ENCODE results near the gene ZNF211. TPM values are rescaled to one million over a fixed set of nuclear protein-coding genes. Genes with fewer than 3 reads are reported as not detected.

The ZNF211 gene
- total RNA-seq, 6 experiments from 2014 or later = 1.7 to 5.4 (median 3.9) TPM

DNA sequence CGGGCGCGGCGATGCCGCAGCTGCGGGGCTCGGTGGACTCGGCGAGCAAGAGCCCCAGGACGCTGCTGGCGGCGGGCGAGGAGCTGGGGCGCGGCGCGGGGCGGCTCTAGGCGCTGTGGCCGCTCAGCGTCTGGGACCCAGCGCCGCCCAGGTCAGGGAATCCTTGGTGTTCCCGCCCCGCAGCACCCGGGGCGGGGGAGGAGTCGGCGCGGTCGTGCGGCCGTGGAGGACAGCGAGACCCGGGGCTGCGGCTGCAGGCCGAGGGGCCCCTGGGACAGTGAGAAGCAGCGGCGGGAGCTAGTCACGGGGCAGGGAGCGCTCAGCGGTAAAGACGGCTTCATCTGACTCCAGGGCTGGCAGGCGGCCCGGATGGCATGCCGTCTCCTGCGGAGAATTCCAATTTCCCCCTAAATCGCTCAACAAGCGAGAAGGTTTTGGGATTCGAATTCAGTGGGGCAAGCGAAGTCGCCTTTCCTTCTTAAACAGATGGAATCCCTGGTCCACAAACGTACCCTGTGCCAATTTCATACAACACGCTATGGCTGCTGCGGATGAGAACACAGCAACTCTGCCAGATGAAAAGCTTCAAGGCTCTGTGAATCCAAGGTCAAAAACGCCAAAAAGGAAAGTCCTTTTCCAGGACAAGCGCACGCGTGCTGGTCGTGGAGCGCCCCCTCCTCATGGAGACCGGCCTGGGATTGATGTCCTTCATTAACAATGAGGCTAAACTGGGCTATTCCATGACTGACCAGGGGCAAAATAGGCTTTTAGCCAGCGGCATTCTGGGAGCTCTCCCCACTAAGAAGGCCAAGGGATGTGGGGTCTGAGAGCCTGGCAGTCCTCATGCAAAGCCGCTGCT lies 31.5 kb downstream of the ZNF211 start:
- Histone ChIP-seq H3K4me3 (peak overlapping the region in 2 of 3 donors; percentile 25 to 48), H3K27ac (peak overlapping the region in 2 of 3 donors; percentile 18 to 40)

DNA sequence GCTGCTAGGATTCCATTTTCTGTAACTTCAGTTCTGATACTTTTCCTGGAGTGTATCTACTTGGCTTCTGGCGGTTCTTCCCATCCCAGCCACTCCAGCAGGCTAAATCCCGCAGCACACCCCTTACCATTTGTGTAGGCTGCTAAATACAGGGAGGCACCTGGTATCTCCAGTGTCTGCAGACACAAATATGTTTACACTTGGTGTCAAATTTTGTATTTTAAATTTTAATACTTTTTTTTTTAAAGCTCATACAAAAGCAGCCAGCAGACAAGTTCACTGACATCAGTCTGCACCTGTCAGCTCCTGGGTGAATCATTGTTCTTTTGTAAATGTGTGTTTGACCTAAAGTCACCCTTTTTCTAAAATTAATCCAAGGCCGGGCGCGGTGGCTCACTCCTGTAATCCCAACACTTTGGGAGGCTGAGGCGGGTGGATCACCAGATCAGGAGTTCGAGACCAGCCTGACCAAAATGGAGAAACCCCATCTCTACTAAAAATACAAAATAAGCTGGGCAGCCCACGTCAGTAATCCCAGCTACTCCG lies 32.4 kb downstream of the ZNF211 start:
- H3K27ac ChIP-seq = no peak overlapping the region
- no peaks in the 10 kb centered on the region for H3K27me3 ChIP-seq
- no peaks in the 10 kb centered on the region for H3K4me1 ChIP-seq
- H3K36me3 ChIP-seq = no peaks in the 10 kb centered on the region
- DNase-seq = no peak
- WGBS (ENCODE audit: insufficient coverage, low coverage, low lambda C conversion rate, missing lambda C conversion rate) = 66% methylated on average over 8 of the region's 9 CpGs
- no peaks in the 10 kb centered on the region for H3K9me3 ChIP-seq
- ATAC-seq = no peak
- intact Hi-C loops (cut with DNase I) = no loop called here
- no peak overlapping the region for H3K4me3 ChIP-seq
- no peak for TF ChIP-seq POLR2A (IDR thresholded peaks at IDR 0.05)
- TF ChIP-seq, protein P1, sequence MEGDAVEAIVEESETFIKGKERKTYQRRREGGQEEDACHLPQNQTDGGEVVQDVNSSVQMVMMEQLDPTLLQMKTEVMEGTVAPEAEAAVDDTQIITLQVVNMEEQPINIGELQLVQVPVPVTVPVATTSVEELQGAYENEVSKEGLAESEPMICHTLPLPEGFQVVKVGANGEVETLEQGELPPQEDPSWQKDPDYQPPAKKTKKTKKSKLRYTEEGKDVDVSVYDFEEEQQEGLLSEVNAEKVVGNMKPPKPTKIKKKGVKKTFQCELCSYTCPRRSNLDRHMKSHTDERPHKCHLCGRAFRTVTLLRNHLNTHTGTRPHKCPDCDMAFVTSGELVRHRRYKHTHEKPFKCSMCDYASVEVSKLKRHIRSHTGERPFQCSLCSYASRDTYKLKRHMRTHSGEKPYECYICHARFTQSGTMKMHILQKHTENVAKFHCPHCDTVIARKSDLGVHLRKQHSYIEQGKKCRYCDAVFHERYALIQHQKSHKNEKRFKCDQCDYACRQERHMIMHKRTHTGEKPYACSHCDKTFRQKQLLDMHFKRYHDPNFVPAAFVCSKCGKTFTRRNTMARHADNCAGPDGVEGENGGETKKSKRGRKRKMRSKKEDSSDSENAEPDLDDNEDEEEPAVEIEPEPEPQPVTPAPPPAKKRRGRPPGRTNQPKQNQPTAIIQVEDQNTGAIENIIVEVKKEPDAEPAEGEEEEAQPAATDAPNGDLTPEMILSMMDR (IDR thresholded peaks at IDR 0.05) = no peak

More for the DNA sequence above, 31.5 kb downstream of the ZNF211 start:
- ATAC-seq (peak; percentile 48 to 84 (median 67)), DNase-seq (peak; percentile 33 to 50 (median 47))
- TF ChIP-seq, protein P1 (IDR thresholded peaks at IDR 0.05) = no peak
- no peak for TF ChIP-seq POLR2A (IDR thresholded peaks at IDR 0.05)
- WGBS (ENCODE audit: insufficient coverage, low coverage, low lambda C conversion rate, missing lambda C conversion rate) = 10% methylated on average over 19 of the region's 64 CpGs
- Histone ChIP-seq H3K9me3 (no peaks in the 10 kb centered on the region), H3K27me3 (no peaks in the 10 kb centered on the region), H3K36me3 (no peaks in the 10 kb centered on the region), H3K4me1 (no peaks in the 10 kb centered on the region)
- intact Hi-C loops (cut with DNase I) = no loop called here

DNA sequence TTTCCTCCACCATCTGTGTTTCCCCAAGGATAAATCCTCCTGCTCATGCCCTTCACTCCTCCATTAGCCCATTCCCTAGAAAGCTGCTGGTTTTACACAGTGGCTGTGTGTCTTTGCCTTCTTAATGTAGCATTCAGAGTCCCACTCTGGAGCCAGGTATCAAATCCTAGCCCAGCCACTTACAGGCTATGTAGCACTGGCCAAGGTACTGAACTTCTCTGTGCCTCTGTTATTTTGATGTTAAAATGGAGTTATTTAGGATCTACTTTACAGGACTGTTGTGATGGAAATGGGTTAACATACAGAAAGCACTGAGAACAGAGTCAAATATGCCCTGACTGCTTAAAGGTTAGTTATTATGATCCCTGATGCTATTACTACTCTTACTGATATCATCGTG lies 34.3 kb downstream of the ZNF211 start:
- Histone ChIP-seq H3K27ac (no peak overlapping the region), H3K9me3 (no peaks in the 10 kb centered on the region), H3K36me3 (no peaks in the 10 kb centered on the region), H3K4me1 (no peaks in the 10 kb centered on the region), H3K27me3 (no peaks in the 10 kb centered on the region), H3K4me3 (no peak overlapping the region)
- no peak for DNase-seq
- TF ChIP-seq, protein P1 (IDR thresholded peaks at IDR 0.05) = no peak
- no peak for TF ChIP-seq POLR2A (IDR thresholded peaks at IDR 0.05)
- intact Hi-C loops (cut with DNase I) = no loop called here
- ATAC-seq = no peak
- 88% methylated on average over 1 of the region's 1 CpG for WGBS (ENCODE audit: insufficient coverage, low coverage, low lambda C conversion rate, missing lambda C conversion rate)

DNA sequence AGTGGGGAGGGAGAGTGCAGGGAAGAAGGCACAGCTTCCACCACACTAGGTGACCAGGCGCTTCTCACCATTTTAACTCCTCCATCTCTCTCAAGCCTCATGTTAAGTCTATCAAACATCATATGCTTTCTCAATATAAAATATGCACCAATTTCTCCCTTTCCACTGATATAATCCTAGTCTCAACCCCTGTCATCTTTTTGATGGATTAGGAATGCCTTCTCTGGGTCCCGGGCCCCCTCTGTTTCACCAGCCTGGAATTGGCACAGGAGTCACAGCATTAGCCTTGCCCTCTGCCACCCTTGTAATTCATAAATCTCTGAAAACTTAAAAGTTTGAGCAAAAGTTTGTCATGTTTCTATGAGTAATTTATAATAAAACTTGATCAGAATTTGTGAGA lies 35.7 kb downstream of the ZNF211 start, which contains the start of gene ZSCAN4:
Gene ZSCAN4 (plus strand): TSS at position 301 of the 400 bp plus-strand sequence. CDS start 7,211 bp downstream, outside the sequence.
- TF ChIP-seq POLR2A (IDR thresholded peaks at IDR 0.05) = no peak
- TF ChIP-seq, protein P1 (IDR thresholded peaks at IDR 0.05) = no peak
- no peaks in the 10 kb centered on the region for H3K27me3 ChIP-seq
- H3K27ac ChIP-seq = no peak within 1 kb of the TSS
- intact Hi-C loops (cut with DNase I) = no loop called here
- H3K4me3 ChIP-seq = no peak within 1 kb of the TSS
- ATAC-seq = no peak
- no peaks in the 10 kb centered on the region for H3K4me1 ChIP-seq
- no peak for DNase-seq
- 86% methylated on average over 2 of the region's 2 CpGs for WGBS (ENCODE audit: insufficient coverage, low coverage, low lambda C conversion rate, missing lambda C conversion rate)
- H3K36me3 ChIP-seq = no peaks in the 10 kb centered on the region
- H3K9me3 ChIP-seq = no peaks in the 10 kb centered on the region
